ENCODE results near the gene SFSWAP.
A peak's percentile ranks its signal among the peaks of the same experiment; 100 is the strongest.

SFSWAP gene

GRCh38 chr12:131709226-131709625 is 1.7 kb upstream of the SFSWAP start:
- no peak overlapping the region for H3K4me3 ChIP-seq (ENCODE audit: low read length)
- no peak for TF ChIP-seq CTCF (conservative IDR thresholded peaks at IDR 0.05; ENCODE audit: low read length)
- no peak for DNase-seq (ENCODE audit: low read depth)

- no peak for TF ChIP-seq CTCF (conservative IDR thresholded peaks at IDR 0.05; ENCODE audit: low read length)
- no peak for DNase-seq (ENCODE audit: low read depth)
- H3K4me3 ChIP-seq (ENCODE audit: low read length) = peak overlapping the region; percentile 100
Measured at GRCh38 chr12:131711551-131712205, 788 bp downstream of the SFSWAP start.

GRCh38 chr12:131713349-131713748 is 2.5 kb downstream of the SFSWAP start:
- H3K4me3 ChIP-seq (ENCODE audit: low read length) = no peak overlapping the region; the same call in 1 of the 2 replicates
- no peak for TF ChIP-seq CTCF (conservative IDR thresholded peaks at IDR 0.05; ENCODE audit: low read length)
- no peak for DNase-seq (ENCODE audit: low read depth)

GRCh38 chr12:131714759-131715158 is 3.9 kb downstream of the SFSWAP start:
- no peak overlapping the region for H3K4me3 ChIP-seq (ENCODE audit: low read length)
- no peak for TF ChIP-seq CTCF (conservative IDR thresholded peaks at IDR 0.05; ENCODE audit: low read length)
- DNase-seq (ENCODE audit: low read depth) = no peak

GRCh38 chr12:131716282-131716681 is 5.4 kb downstream of the SFSWAP start:
- no peak for DNase-seq (ENCODE audit: low read depth)
- TF ChIP-seq CTCF (conservative IDR thresholded peaks at IDR 0.05; ENCODE audit: low read length) = no peak
- H3K4me3 ChIP-seq (ENCODE audit: low read length) = no peak overlapping the region

GRCh38 chr12:131720241-131720640 is 9.4 kb downstream of the SFSWAP start:
- no peak for TF ChIP-seq CTCF (conservative IDR thresholded peaks at IDR 0.05; ENCODE audit: low read length)
- H3K4me3 ChIP-seq (ENCODE audit: low read length) = no peak overlapping the region
- no peak for DNase-seq (ENCODE audit: low read depth)

GRCh38 chr12:131720921-131721320 is 10.0 kb downstream of the SFSWAP start:
- no peak for DNase-seq (ENCODE audit: low read depth)

More at GRCh38 chr12:131720921-131721320, 10.0 kb downstream of the SFSWAP start:
- TF ChIP-seq CTCF (conservative IDR thresholded peaks at IDR 0.05; ENCODE audit: low read length) = no peak
- no peak overlapping the region for H3K4me3 ChIP-seq (ENCODE audit: low read length)
